Uterus (tissue), 4 donors: ENCODE results near the gene PCDH9. TPM values are rescaled to one million over a fixed set of nuclear protein-coding genes. Genes with fewer than 3 reads are reported as not detected.

Experiments
- DNase-seq, 2 donors: peaks; one replicate each; pipeline ENCODE4 v3.0.0-alpha.2; 2019 to 2020
- H3K27ac ChIP-seq, 2 donors: fragments of 200-600 bp; sonication (generic); 1 replicate in 1 of 2; 2 replicates in 1 of 2; pipeline ENCODE4 v1.5.1; 2016 to 2018
- H3K27me3 ChIP-seq, 2 donors: fragments of 200-600 bp; sonication (generic); one replicate each; pipeline ENCODE4 v1.5.1; 2018 to 2019; ENCODE audit warnings: control low read depth in 1 of 2
- H3K36me3 ChIP-seq, 2 donors: fragments of 200-600 bp; sonication (generic); one replicate each; pipeline ENCODE4 v1.5.1; 2019; ENCODE audit warnings: control low read depth in 1 of 2
- H3K4me1 ChIP-seq, 2 donors: fragments of 200-600 bp; sonication (generic); one replicate each; pipeline ENCODE4 v1.5.1; 2018 to 2019; ENCODE audit warnings: control low read depth in 1 of 2
- H3K4me3 ChIP-seq, 2 donors: fragments of 200-600 bp; sonication (generic); 1 replicate in 1 of 2; 2 replicates in 1 of 2; pipeline ENCODE4 v1.5.1; 2018 to 2019; ENCODE audit warnings: mild to moderate bottlenecking in 1 of 2
- H3K9me3 ChIP-seq, 2 donors: fragments of 200-600 bp; sonication (generic); one replicate each; pipeline ENCODE4 v1.5.1; 2019; ENCODE audit warnings: control low read depth in 1 of 2
- CTCF ChIP-seq, 4 experiments: fragments of 200-600 bp in 2 of 4; fragments of 450-650 bp in 2 of 4; sonication (generic) in 2 of 4; IDR thresholded peaks; one replicate each; pipeline ENCODE4 v1.5.1; 2016 to 2019; ENCODE audit warnings: antibody characterized with exemption in 4 of 4, mild to moderate bottlenecking in 2 of 4, moderate library complexity in 1 of 4
- POLR2A ChIP-seq, 2 donors: fragments of 450-650 bp; IDR thresholded peaks; one replicate each; pipeline ENCODE4 v1.6.1; 2016; ENCODE audit warnings: antibody characterized with exemption in 2 of 2, mild to moderate bottlenecking in 1 of 2, moderate library complexity in 1 of 2
- intact Hi-C: fragments of 100-400 bp; cut with DNase I; formaldehyde crosslinking; loops from one replicate; pipeline ENCODE4 v1.15.1; 2023; ENCODE audit warnings: low total_unique reads
- total RNA-seq, 4 donors: library from RNA; depleted of rRNA in 3 of 4; stranded (reverse); fragments of >200 nt in 3 of 4; gene quantifications; one replicate each; pipeline versions ENCODE4 v1.1.0 to v1.2.4, GENCODE V29; 2014 to 2023
- donor health status: DM: yes; HTN: yes; CAD: no.

PCDH9 gene
- total RNA-seq, 4 donors from 2014 or later, result 0.51 to 45.7 (median 2.1) TPM

- Histone ChIP-seq H3K27ac (no peak overlapping the region), H3K27me3 (no peaks in the 10 kb centered on the region), H3K9me3 (no peaks in the 10 kb centered on the region), H3K36me3 (no peaks in the 10 kb centered on the region), H3K4me1 (no peaks in the 10 kb centered on the region), H3K4me3 (no peak overlapping the region)
- DNase-seq, result no peak
- intact Hi-C loops, result no loop called here
- TF ChIP-seq CTCF (IDR thresholded peaks at IDR 0.05) (no peak), POLR2A (IDR thresholded peaks at IDR 0.05) (no peak)
Observed at GRCh38 chr13:66675620-66676019, 554.5 kb downstream of the PCDH9 start.

- Histone ChIP-seq H3K36me3 (no peaks in the 10 kb centered on the region), H3K4me3 (no peak overlapping the region), H3K4me1 (no peaks in the 10 kb centered on the region), H3K27ac (no peak overlapping the region), H3K9me3 (no peaks in the 10 kb centered on the region), H3K27me3 (no peaks in the 10 kb centered on the region)
- intact Hi-C loops, result no loop called here
- no peak for TF ChIP-seq POLR2A (IDR thresholded peaks at IDR 0.05)
- TF ChIP-seq CTCF (IDR thresholded peaks at IDR 0.05), result no peak
- DNase-seq, result no peak
Observed at GRCh38 chr13:66673401-66673800, 556.7 kb downstream of the PCDH9 start.

DNA sequence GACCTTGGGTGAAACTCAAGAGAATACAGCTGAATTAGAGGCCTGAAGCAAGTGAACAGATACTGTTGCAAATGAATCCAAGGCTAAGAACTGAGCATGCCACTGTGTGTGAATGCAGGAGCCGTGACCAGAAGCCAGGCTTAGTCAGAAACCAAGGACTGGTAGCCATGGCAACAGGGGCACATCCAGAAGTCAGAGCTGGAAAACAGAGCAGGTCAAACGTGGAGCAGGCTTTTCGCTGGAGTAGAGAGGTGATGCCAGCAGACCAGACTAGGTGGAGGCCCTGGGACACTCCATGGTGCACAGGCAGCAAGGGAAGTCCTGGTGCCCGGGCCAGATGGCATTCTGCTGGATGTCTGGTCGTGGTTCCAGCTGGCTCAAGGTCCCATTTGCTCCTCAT, 564.1 kb downstream of the PCDH9 start:
- Histone ChIP-seq H3K4me1 (no peaks in the 10 kb centered on the region), H3K36me3 (no peaks in the 10 kb centered on the region), H3K27me3 (no peaks in the 10 kb centered on the region), H3K4me3 (no peak overlapping the region), H3K27ac (no peak overlapping the region), H3K9me3 (no peaks in the 10 kb centered on the region)
- TF ChIP-seq CTCF (IDR thresholded peaks at IDR 0.05) (no peak), POLR2A (IDR thresholded peaks at IDR 0.05) (no peak)
- intact Hi-C loops, result no loop called here
- no peak for DNase-seq

- DNase-seq, result no peak
- Histone ChIP-seq H3K27ac (no peak overlapping the region), H3K4me3 (no peak overlapping the region), H3K9me3 (no peaks in the 10 kb centered on the region), H3K36me3 (no peaks in the 10 kb centered on the region), H3K4me1 (no peaks in the 10 kb centered on the region), H3K27me3 (no peaks in the 10 kb centered on the region)
- TF ChIP-seq CTCF (IDR thresholded peaks at IDR 0.05), result no peak
- no peak for TF ChIP-seq POLR2A (IDR thresholded peaks at IDR 0.05)
- intact Hi-C loops, result no loop called here
Observed at GRCh38 chr13:66663711-66664110, 566.4 kb downstream of the PCDH9 start.

DNA sequence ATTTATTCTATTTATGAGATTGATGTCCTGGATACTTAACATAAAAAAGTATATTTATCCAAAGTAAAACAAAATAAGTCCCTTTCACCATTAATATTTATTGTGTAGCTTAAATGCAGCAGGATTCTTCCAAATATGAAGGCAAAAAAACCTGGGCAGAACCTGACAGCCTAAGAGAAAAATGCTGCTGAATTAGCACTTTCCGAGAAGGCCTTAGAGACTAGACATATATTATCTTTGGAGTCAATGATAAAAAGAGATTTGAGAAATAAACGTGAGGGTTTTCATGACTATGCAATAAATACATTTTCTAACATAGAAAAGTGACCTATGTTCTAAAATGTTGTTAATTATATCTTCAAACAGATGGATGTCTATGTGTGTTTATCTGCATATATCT, 566.9 kb downstream of the PCDH9 start:
- no peak for DNase-seq
- no peaks in the 10 kb centered on the region for H3K9me3 ChIP-seq
- H3K36me3 ChIP-seq, result no peaks in the 10 kb centered on the region
- H3K4me3 ChIP-seq, result no peak overlapping the region
- no peak overlapping the region for H3K27ac ChIP-seq
- no peaks in the 10 kb centered on the region for H3K4me1 ChIP-seq
- intact Hi-C loops, result no loop called here
- TF ChIP-seq CTCF (IDR thresholded peaks at IDR 0.05), result no peak
- TF ChIP-seq POLR2A (IDR thresholded peaks at IDR 0.05), result no peak
- no peaks in the 10 kb centered on the region for H3K27me3 ChIP-seq
